ENCODE data around the gene INHBC. TPM values are rescaled to one million over a fixed set of nuclear protein-coding genes. Genes with fewer than 3 reads are reported as not detected.
A peak's percentile ranks its signal among the peaks of the same experiment; 100 is the strongest.
"Not testable (repeated sequence)": the region's sequence is repeated elsewhere in the genome, so short reads cannot be mapped to it uniquely, and the experiment has no call there.

Gene INHBC
- total RNA-seq, 4 donors from 2014 or later = not detected

- Histone ChIP-seq H3K9me3 (no peaks in the 10 kb centered on the region), H3K36me3 (no peaks in the 10 kb centered on the region), H3K27me3 (no peaks in the 10 kb centered on the region), H3K4me1 (peaks cover 0 to 6% of the 10 kb centered on the region in 2 donors), H3K4me3 (peak overlapping the region; percentile 55 to 73), H3K27ac (peak overlapping the region; percentile 61 to 74)
- TF ChIP-seq CTCF (IDR thresholded peaks at IDR 0.05) (no peak), POLR2A (IDR thresholded peaks at IDR 0.05) (no peak)
- intact Hi-C loops (cut with DNase I; ENCODE audit: low total_unique reads) = no loop called here
- DNase-seq = no peak
Measured at GRCh38 chr12:57488402-57489156, 54.0 kb downstream of the INHBC start.

GRCh38 chr12:57489157-57489641, 54.6 kb downstream of the INHBC start:
- Histone ChIP-seq H3K27me3 (no peaks in the 10 kb centered on the region), H3K36me3 (no peaks in the 10 kb centered on the region), H3K4me3 (peak overlapping the region in 1 of 2 donors; percentile 55), H3K27ac (no peak overlapping the region), H3K9me3 (no peaks in the 10 kb centered on the region), H3K4me1 (peaks cover 0 to 6% of the 10 kb centered on the region in 2 donors)
- no peak for TF ChIP-seq CTCF (IDR thresholded peaks at IDR 0.05)
- TF ChIP-seq POLR2A (IDR thresholded peaks at IDR 0.05) = no peak
- intact Hi-C loops (cut with DNase I; ENCODE audit: low total_unique reads) = no loop called here
- DNase-seq = no peak

GRCh38 chr12:57490126-57490525, 55.5 kb downstream of the INHBC start:
- no peak for DNase-seq

GRCh38 chr12:57491393-57492280, 57.1 kb downstream of the INHBC start:
- Histone ChIP-seq H3K4me3 (no peak overlapping the region), H3K27me3 (no peaks in the 10 kb centered on the region), H3K9me3 (no peaks in the 10 kb centered on the region), H3K4me1 (peaks cover 0 to 6% of the 10 kb centered on the region in 2 donors), H3K36me3 (no peaks in the 10 kb centered on the region), H3K27ac (no peak overlapping the region)
- DNase-seq = no peak
- no peak for TF ChIP-seq CTCF (IDR thresholded peaks at IDR 0.05)
- TF ChIP-seq POLR2A (IDR thresholded peaks at IDR 0.05) = no peak
- intact Hi-C loops (cut with DNase I; ENCODE audit: low total_unique reads) = no loop called here

More at GRCh38 chr12:57490126-57490525, 55.5 kb downstream of the INHBC start:
- Histone ChIP-seq H3K9me3 (no peaks in the 10 kb centered on the region), H3K27me3 (no peaks in the 10 kb centered on the region), H3K4me3 (no peak overlapping the region), H3K36me3 (no peaks in the 10 kb centered on the region), H3K4me1 (peaks cover 0 to 6% of the 10 kb centered on the region in 2 donors), H3K27ac (no peak overlapping the region)
- TF ChIP-seq POLR2A (IDR thresholded peaks at IDR 0.05) = no peak
- TF ChIP-seq CTCF (IDR thresholded peaks at IDR 0.05) = no peak
- intact Hi-C loops (cut with DNase I; ENCODE audit: low total_unique reads) = no loop called here

- H3K4me1 ChIP-seq; intact Hi-C loops (cut with DNase I; ENCODE audit: low total_unique reads); H3K27ac ChIP-seq; H3K9me3 ChIP-seq; H3K4me3 ChIP-seq; H3K27me3 ChIP-seq; H3K36me3 ChIP-seq; DNase-seq: not testable (repeated sequence)
Measured at GRCh38 chr12:57495051-57495701, 60.6 kb downstream of the INHBC start.

Measured in uterus (tissue), 4 donors.